GM18505 (cell line): ENCODE data around the gene ECT2L.
"Not testable (repeated sequence)": the region's sequence is repeated elsewhere in the genome, so short reads cannot be mapped to it uniquely, and the experiment has no call there.

ENCODE experiments used
- ATAC-seq: cut with Tn5 transposase; IDR thresholded peaks from one replicate; pipeline ENCODE4 v1.9.1; 2021; ENCODE audit not compliant: unreplicated experiment
- POLR2A ChIP-seq: IDR thresholded peaks from 4 replicates; pipeline ENCODE4 v1.6.1; 2011; ENCODE audit warnings: borderline replicate concordance; ENCODE audit not compliant: insufficient read depth, insufficient read length; ENCODE audit errors: extremely low read depth

The ECT2L gene

GRCh38 chr6:138909975-138910374, 114.1 kb downstream of the ECT2L start:
- ATAC-seq = no peak
- no peak for TF ChIP-seq POLR2A

- TF ChIP-seq POLR2A = no peak
- ATAC-seq = no peak
Observed at GRCh38 chr6:138912308-138912707, 116.4 kb downstream of the ECT2L start.

GRCh38 chr6:138914701-138915100, 118.8 kb downstream of the ECT2L start:
- ATAC-seq = no peak
- TF ChIP-seq POLR2A = no peak

- no peak for ATAC-seq
- TF ChIP-seq POLR2A = no peak
Observed at GRCh38 chr6:138920906-138921305, 125.0 kb downstream of the ECT2L start.

- ATAC-seq = no peak
- TF ChIP-seq POLR2A = no peak
Observed at GRCh38 chr6:138923561-138923960, 127.7 kb downstream of the ECT2L start.

- no peak for TF ChIP-seq POLR2A
- ATAC-seq = no peak
Observed at GRCh38 chr6:138925806-138926205, 129.9 kb downstream of the ECT2L start.

GRCh38 chr6:138926579-138926978, 130.7 kb downstream of the ECT2L start:
- no peak for ATAC-seq
- TF ChIP-seq POLR2A = no peak

GRCh38 chr6:138931660-138932059, 135.8 kb downstream of the ECT2L start:
- no peak for ATAC-seq
- no peak for TF ChIP-seq POLR2A

- not testable (repeated sequence) for ATAC-seq
Observed at GRCh38 chr6:138936873-138937272, 141.0 kb downstream of the ECT2L start.

- no peak for ATAC-seq
- TF ChIP-seq POLR2A = no peak
Observed at GRCh38 chr6:138943089-138943625, 147.3 kb downstream of the ECT2L start.

GRCh38 chr6:138944412-138944811, 148.5 kb downstream of the ECT2L start:
- TF ChIP-seq POLR2A = no peak
- ATAC-seq = no peak

- ATAC-seq = no peak
- TF ChIP-seq POLR2A = no peak
Observed at GRCh38 chr6:138945354-138945753, 149.5 kb downstream of the ECT2L start.

- no peak for TF ChIP-seq POLR2A
- ATAC-seq = no peak
Observed at GRCh38 chr6:138948004-138948403, 152.1 kb downstream of the ECT2L start.

- TF ChIP-seq POLR2A = no peak
- ATAC-seq = no peak
Observed at GRCh38 chr6:138948546-138949179, 152.8 kb downstream of the ECT2L start.

- no peak for ATAC-seq
- TF ChIP-seq POLR2A = no peak
Observed at GRCh38 chr6:138953451-138953850, 157.6 kb downstream of the ECT2L start.
